Measurements from ENCODE around the gene MKX. TPM values are rescaled to one million over a fixed set of nuclear protein-coding genes. Genes with fewer than 3 reads are reported as not detected.

Gene MKX
- total RNA-seq, 1 donor from 2014 or later: 1.8 TPM

DNA sequence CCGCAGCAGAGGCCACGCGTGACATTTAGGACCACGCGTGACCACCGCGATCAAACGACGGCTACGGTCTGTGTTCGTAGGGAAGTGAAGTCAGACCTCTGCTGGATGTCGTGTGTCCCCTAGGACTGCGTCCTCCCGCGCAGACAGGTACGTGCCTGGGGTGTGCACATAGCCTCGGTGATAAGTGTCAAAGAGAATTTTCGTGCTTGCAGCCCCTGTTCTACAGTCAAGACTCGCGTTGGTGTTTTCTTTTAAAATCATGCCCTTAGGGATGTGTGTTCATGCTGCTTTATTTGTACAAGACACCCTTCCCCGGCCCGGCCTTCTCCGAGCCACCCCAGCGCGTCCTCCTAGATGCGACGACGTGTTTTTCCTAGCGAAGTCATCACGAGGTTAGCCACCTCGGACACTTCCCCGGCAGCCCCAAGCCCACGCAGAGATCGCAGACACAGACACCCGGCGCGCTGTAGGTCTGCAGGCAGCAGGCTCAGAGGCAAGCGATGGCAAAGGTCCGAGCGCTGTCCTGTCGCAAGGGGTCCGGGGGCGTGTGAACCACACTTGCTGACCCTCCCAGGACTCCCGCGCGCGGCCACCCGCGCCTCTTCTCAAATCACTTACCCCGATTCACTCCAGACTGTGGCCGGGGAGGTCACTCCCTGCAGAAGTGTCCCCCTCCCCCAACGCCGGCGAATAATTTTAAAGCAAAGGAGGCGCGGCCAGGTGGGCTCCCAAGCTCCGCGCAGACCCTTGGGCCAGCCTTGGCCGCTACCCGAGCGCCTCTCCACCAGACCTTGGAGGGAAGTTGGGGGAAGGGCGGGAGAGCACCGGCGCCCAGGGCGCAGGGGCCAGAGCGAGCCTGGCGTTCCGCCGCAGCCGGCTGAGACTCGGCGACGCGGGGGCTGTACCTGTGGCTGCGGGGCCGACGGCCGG lies 552 bp downstream of the MKX start:
- H3K27me3 ChIP-seq (ENCODE audit: control insufficient read depth, insufficient read depth, low read length): peaks cover 47% of the 10 kb centered on the region
- FAIRE-seq: no peak
- no peak for DNase-seq (ENCODE audit: low read depth)
- H3K36me3 ChIP-seq (ENCODE audit: control insufficient read depth, insufficient read depth, low read length): no peaks in the 10 kb centered on the region
- peak overlapping the region; percentile 5 for H3K4me3 ChIP-seq (ENCODE audit: low read depth, low read length)
- TF ChIP-seq, protein P1, sequence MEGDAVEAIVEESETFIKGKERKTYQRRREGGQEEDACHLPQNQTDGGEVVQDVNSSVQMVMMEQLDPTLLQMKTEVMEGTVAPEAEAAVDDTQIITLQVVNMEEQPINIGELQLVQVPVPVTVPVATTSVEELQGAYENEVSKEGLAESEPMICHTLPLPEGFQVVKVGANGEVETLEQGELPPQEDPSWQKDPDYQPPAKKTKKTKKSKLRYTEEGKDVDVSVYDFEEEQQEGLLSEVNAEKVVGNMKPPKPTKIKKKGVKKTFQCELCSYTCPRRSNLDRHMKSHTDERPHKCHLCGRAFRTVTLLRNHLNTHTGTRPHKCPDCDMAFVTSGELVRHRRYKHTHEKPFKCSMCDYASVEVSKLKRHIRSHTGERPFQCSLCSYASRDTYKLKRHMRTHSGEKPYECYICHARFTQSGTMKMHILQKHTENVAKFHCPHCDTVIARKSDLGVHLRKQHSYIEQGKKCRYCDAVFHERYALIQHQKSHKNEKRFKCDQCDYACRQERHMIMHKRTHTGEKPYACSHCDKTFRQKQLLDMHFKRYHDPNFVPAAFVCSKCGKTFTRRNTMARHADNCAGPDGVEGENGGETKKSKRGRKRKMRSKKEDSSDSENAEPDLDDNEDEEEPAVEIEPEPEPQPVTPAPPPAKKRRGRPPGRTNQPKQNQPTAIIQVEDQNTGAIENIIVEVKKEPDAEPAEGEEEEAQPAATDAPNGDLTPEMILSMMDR (IDR thresholded peaks at IDR 0.05; ENCODE audit: insufficient read depth, low read length, severe bottlenecking): no peak

GRCh38 chr10:27743877-27744801 lies 1.5 kb downstream of the MKX start:
- FAIRE-seq: no peak
- Histone ChIP-seq H3K4me3 (ENCODE audit: low read depth, low read length) (peak overlapping the region; percentile 51), H3K36me3 (ENCODE audit: control insufficient read depth, insufficient read depth, low read length) (no peaks in the 10 kb centered on the region), H3K27me3 (ENCODE audit: control insufficient read depth, insufficient read depth, low read length) (peaks cover 47% of the 10 kb centered on the region)
- TF ChIP-seq, protein P1 (IDR thresholded peaks at IDR 0.05; ENCODE audit: insufficient read depth, low read length, severe bottlenecking): no peak
- DNase-seq (ENCODE audit: low read depth): no peak

- Histone ChIP-seq H3K27me3 (ENCODE audit: control insufficient read depth, insufficient read depth, low read length) (peaks cover 44% of the 10 kb centered on the region), H3K4me3 (ENCODE audit: low read depth, low read length) (peak overlapping the region; percentile 51), H3K36me3 (ENCODE audit: control insufficient read depth, insufficient read depth, low read length) (no peaks in the 10 kb centered on the region)
- TF ChIP-seq, protein P1 (IDR thresholded peaks at IDR 0.05; ENCODE audit: insufficient read depth, low read length, severe bottlenecking): no peak
- FAIRE-seq: no peak
- no peak for DNase-seq (ENCODE audit: low read depth)
Measured at GRCh38 chr10:27743012-27743876, 2.4 kb downstream of the MKX start.

- H3K36me3 ChIP-seq (ENCODE audit: control insufficient read depth, insufficient read depth, low read length): no peaks in the 10 kb centered on the region
- TF ChIP-seq, protein P1 (IDR thresholded peaks at IDR 0.05; ENCODE audit: insufficient read depth, low read length, severe bottlenecking): peak; percentile 71
- DNase-seq (ENCODE audit: low read depth) (peak; percentile 41), FAIRE-seq (no peak)
- peaks cover 44% of the 10 kb centered on the region for H3K27me3 ChIP-seq (ENCODE audit: control insufficient read depth, insufficient read depth, low read length)
- H3K4me3 ChIP-seq (ENCODE audit: low read depth, low read length): peak overlapping the region; percentile 51
Measured at GRCh38 chr10:27742195-27743011, 3.2 kb downstream of the MKX start.
